Left ventricle myocardium inferior (tissue), 1 donor: ENCODE results near the gene GNAT3. TPM values are rescaled to one million over a fixed set of nuclear protein-coding genes. Genes with fewer than 3 reads are reported as not detected.

Experiments
- DNase-seq: peaks from one replicate; pipeline ENCODE4 v3.0.0-alpha.2; 2020
- H3K27ac ChIP-seq: fragments of 200-600 bp; replicated peaks from 2 replicates; pipeline ENCODE4 v1.8.0; 2021
- H3K27me3 ChIP-seq: fragments of 200-600 bp; 2 replicates; pipeline ENCODE4 v1.8.0; 2021; ENCODE audit warnings: low read depth
- H3K36me3 ChIP-seq: fragments of 200-600 bp; 2 replicates; pipeline ENCODE4 v1.8.0; 2021
- H3K4me1 ChIP-seq: fragments of 200-600 bp; 2 replicates; pipeline ENCODE4 v1.8.0; 2021
- H3K4me3 ChIP-seq: fragments of 200-600 bp; 2 replicates; pipeline ENCODE4 v1.8.0; 2021; ENCODE audit warnings: mild to moderate bottlenecking, moderate library complexity
- H3K9me3 ChIP-seq: fragments of 200-600 bp; replicated peaks from 2 replicates; pipeline ENCODE4 v1.8.0; 2021
- intact Hi-C: fragments of 100-400 bp; cut with micrococcal nuclease; formaldehyde crosslinking; loops from one replicate; pipeline ENCODE4 v1.11.0; 2022
- total RNA-seq: library from RNA; stranded (reverse); fragmentation: NEBNext Ultra II Directional; extraction: Animal tissue kit (Norgen Biotek cat#: 25700); gene quantifications from one replicate; pipeline ENCODE4 v1.2.1, GENCODE V29; 2021
- TF ChIP-seq, protein P1 (sequence below): fragments of 200-600 bp; IDR thresholded peaks from 2 replicates; pipeline ENCODE4 v1.8.0; 2021; ENCODE audit warnings: antibody characterized with exemption, mild to moderate bottlenecking, borderline replicate concordance
- donor health status: DM: no; HTN: yes; CAD: no; lungs with severe emphysema.

The GNAT3 gene
- total RNA-seq, 1 donor from 2014 or later, result not detected

DNA sequence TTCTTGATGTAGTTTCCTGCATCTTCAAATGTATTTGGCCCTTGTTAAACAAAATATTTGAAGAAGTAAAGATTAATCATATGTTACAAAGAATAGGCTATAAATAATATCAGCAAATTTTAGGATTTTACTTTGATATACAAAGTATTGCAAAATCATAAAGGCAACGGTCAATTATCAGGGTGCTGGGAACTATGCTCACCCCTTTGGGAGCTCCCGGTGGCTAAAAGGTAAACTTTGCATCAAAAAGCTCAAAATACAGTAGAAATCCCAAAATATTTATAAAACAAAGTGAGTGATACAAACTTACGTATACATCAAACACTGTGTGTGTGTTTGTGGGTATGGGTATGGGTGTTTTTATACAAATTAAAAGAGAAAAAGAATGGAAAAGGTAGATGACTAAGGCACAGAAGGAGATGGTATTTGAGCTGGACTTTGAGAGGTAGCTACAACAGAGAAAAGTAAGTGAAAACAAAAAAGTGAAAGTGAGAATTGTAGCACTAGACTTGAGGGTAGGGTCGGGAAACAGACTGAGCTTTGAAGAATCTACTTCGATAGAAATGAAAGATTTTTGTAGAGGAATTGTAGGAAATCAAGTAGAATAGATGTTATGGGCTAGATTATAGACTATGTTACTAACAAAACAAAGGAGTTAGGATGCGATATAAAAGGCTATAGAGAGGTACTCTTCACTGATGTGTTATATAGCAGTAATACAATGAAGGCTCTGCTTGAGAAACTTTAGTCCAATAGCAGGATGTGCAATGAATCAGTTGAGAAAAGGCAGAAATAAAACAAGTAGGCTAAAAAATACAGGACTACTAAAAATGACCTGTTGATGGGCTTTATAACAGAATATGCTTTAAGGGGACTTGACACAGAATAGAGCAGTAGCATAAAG is 52.8 kb downstream of the GNAT3 start:
- H3K9me3 ChIP-seq, result no peaks in the 10 kb centered on the region
- H3K4me3 ChIP-seq, result peak overlapping the region; percentile 13
- H3K27ac ChIP-seq, result no peak overlapping the region
- no peak for DNase-seq
- H3K4me1 ChIP-seq, result peaks cover 8% of the 10 kb centered on the region
- no peaks in the 10 kb centered on the region for H3K36me3 ChIP-seq
- intact Hi-C loops, result no loop called here
- H3K27me3 ChIP-seq, result no peaks in the 10 kb centered on the region
- TF ChIP-seq, protein P1, sequence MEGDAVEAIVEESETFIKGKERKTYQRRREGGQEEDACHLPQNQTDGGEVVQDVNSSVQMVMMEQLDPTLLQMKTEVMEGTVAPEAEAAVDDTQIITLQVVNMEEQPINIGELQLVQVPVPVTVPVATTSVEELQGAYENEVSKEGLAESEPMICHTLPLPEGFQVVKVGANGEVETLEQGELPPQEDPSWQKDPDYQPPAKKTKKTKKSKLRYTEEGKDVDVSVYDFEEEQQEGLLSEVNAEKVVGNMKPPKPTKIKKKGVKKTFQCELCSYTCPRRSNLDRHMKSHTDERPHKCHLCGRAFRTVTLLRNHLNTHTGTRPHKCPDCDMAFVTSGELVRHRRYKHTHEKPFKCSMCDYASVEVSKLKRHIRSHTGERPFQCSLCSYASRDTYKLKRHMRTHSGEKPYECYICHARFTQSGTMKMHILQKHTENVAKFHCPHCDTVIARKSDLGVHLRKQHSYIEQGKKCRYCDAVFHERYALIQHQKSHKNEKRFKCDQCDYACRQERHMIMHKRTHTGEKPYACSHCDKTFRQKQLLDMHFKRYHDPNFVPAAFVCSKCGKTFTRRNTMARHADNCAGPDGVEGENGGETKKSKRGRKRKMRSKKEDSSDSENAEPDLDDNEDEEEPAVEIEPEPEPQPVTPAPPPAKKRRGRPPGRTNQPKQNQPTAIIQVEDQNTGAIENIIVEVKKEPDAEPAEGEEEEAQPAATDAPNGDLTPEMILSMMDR, result no peak

DNA sequence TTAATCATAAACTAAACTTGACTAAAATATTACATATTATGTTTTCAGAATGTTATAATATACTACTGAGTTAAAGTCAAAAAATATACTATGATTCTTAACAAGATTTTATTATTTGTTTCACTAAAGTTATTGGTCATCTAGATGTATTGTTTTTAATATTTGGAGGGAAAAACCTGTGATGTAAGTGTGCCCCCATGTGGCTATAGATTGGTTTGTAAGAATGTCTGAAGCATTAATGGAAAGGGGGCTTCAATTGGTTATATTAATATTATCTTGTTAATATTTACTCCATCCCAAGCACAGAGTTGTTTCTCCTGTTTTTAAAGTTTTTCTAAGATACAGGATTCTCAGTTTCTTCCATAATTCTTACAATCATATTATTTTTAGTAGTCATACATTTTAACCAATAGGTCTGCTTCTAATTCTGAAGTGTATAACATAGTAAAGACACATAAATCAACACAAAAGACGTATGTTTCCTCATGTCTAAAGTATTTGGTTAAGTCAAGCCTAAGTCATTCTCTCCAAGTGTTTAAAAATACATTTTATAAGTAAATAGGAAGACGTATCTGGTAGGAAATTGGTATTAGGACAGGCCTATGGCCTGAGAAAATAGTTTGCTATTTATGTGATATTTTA is 58.0 kb downstream of the GNAT3 start:
- DNase-seq, result no peak
- Histone ChIP-seq H3K4me3 (no peak overlapping the region), H3K4me1 (no peaks in the 10 kb centered on the region), H3K9me3 (no peaks in the 10 kb centered on the region), H3K27ac (peak overlapping the region; percentile 11), H3K36me3 (no peaks in the 10 kb centered on the region), H3K27me3 (no peaks in the 10 kb centered on the region)
- TF ChIP-seq, protein P1, result peak; percentile 66
- intact Hi-C loops, result no loop called here

DNA sequence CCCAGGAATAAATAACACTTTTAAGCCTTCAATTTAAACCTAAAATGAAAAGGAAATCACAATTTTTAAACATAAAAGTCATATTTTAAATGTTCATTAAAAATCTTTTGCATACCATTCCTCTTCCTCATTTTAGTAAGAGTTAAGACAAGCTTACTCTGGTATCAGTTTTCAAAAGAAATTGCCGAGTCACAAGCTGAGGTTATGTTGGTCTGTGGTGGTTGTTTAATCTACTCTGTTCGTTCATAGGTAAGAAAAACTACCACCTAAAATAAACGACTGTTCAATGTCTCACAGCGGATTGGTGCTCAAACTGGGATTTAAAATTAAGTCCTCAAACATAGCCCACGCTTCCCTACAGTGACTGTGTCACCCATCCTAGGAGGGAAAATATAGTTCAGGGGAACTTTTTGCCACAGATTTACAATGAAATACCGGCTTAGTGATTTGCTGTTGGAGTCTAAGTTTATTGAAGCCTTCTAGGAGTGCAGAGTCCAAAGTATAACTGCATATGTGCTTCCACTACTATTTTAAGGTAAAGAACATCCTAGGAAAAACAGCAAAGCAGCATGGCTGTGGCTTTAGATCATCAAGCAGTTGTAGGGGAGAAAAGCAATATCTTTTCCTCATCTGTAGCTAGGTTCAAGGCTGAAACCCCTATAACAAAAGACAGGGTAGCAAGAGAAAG is 61.1 kb downstream of the GNAT3 start:
- no peak overlapping the region for H3K4me3 ChIP-seq
- no peaks in the 10 kb centered on the region for H3K36me3 ChIP-seq
- no peaks in the 10 kb centered on the region for H3K27me3 ChIP-seq
- no peak for DNase-seq
- TF ChIP-seq, protein P1, result no peak
- H3K9me3 ChIP-seq, result no peaks in the 10 kb centered on the region
- intact Hi-C loops, result no loop called here
- no peak overlapping the region for H3K27ac ChIP-seq
- H3K4me1 ChIP-seq, result no peaks in the 10 kb centered on the region

DNA sequence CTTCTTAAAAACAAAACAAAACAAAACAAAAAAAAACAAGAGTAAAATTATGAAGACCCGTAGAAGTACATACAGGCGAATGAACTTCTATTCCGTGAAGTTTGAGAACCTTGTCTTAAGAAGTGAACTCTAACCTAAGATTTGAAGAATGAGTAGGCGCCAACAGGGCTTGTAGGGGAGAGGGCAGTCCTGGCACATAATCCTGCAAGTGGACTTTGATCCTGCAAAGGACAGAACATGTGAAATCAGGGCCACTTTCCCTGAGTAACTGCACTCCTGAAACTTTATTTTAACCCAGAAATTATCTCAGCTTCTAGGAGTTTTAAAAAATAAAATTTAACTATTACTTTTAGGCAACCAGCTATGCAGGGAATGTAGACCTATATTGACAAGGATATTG is 62.0 kb downstream of the GNAT3 start:
- H3K27me3 ChIP-seq, result no peaks in the 10 kb centered on the region
- H3K27ac ChIP-seq, result no peak overlapping the region
- TF ChIP-seq, protein P1, result no peak
- no peak for DNase-seq
- intact Hi-C loops, result no loop called here
- no peak overlapping the region for H3K4me3 ChIP-seq
- H3K9me3 ChIP-seq, result no peaks in the 10 kb centered on the region
- no peaks in the 10 kb centered on the region for H3K36me3 ChIP-seq
- H3K4me1 ChIP-seq, result no peaks in the 10 kb centered on the region

DNA sequence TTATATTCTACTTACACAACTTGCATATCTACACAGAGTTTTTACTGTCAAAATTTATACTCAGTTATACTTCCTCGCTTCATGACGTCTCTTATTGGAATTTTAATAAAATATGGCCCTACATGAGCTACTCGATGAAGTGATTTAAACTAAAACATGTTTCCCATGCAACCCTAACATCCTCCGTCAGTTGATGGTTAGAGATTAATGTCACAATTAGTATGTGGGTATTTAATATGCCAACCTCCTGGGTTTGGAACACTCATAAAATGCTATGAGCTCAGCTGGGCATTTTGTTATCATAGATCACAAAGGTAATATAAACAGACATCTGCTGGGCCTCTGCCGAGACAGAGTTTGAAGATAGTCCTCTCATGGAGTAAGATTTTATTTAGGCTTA is 66.5 kb downstream of the GNAT3 start:
- DNase-seq, result no peak
- no peaks in the 10 kb centered on the region for H3K36me3 ChIP-seq
- no peaks in the 10 kb centered on the region for H3K27me3 ChIP-seq
- H3K4me1 ChIP-seq, result peaks cover 9% of the 10 kb centered on the region
- intact Hi-C loops, result no loop called here
- H3K27ac ChIP-seq, result no peak overlapping the region
- TF ChIP-seq, protein P1, result no peak
- H3K4me3 ChIP-seq, result no peak overlapping the region
- no peaks in the 10 kb centered on the region for H3K9me3 ChIP-seq
